HEK293 (cell line): Measurements from ENCODE around the gene NCKAP5.

Source experiments
- CTCF ChIA-PET: fragments of 350-600 bp; formaldehyde crosslinking; extraction: SDS; loops from one replicate; lab custom pipeline; 2021; ENCODE audit warnings: antibody characterized with exemption; lab: Yijun Ruan, JAX
- POLR2A ChIA-PET: fragments of 300-600 bp; formaldehyde crosslinking; extraction: SDS; loops from one replicate; lab custom pipeline; 2020; ENCODE audit warnings: antibody characterized with exemption, inconsistent platforms; lab: Yijun Ruan, JAX
- H3K27ac ChIP-seq: fragments of 200-500 bp; sonication (Bioruptor generic); 2 replicates; pipeline ENCODE4 v1.5.1; 2014; ENCODE audit warnings: low read depth, low read length, control low read depth, inconsistent platforms; ENCODE audit errors: extremely low read depth
- H3K36me3 ChIP-seq, 2 experiments: fragments of 200-500 bp in 1 of 2; sonication (Bioruptor generic) in 1 of 2; 1 replicate in 1 of 2; 2 replicates in 1 of 2; pipeline ENCODE4 v1.5.1; 2014 to 2017; ENCODE audit warnings: inconsistent platforms in 2 of 2, low read length in 2 of 2; ENCODE audit not compliant: control insufficient read depth in 2 of 2, insufficient read depth in 1 of 2
- H3K4me1 ChIP-seq: fragments of 200-500 bp; sonication (Bioruptor generic); 2 replicates; pipeline ENCODE4 v1.5.1; 2014; ENCODE audit warnings: mild to moderate bottlenecking, low read length, inconsistent platforms; ENCODE audit not compliant: control insufficient read depth, insufficient read depth
- H3K4me3 ChIP-seq: 2 replicates; pipeline ENCODE4 v1.5.1; 2011; ENCODE audit warnings: low read depth, mild to moderate bottlenecking, control low read depth, low read length, moderate library complexity
- H3K9me3 ChIP-seq: fragments of 200-500 bp; sonication (Bioruptor generic); 2 replicates; pipeline ENCODE4 v1.5.1; 2014; ENCODE audit warnings: low read depth, low read length, inconsistent platforms; ENCODE audit not compliant: control insufficient read depth, insufficient read depth
- GLI2 ChIP-seq: fragments of 450-650 bp; formaldehyde crosslinking; IDR thresholded peaks from 2 replicates; pipeline ENCODE4; 2017; ENCODE audit warnings: missing biosample characterization, missing genetic modification characterization, low read depth, borderline replicate concordance
- GLI4 ChIP-seq: fragments of 450-650 bp; formaldehyde crosslinking; IDR thresholded peaks from 2 replicates; pipeline ENCODE4 v1.5.1; 2016; ENCODE audit warnings: missing biosample characterization, missing genetic modification characterization
- RBAK ChIP-seq: fragments of 450-650 bp; formaldehyde crosslinking; IDR thresholded peaks from 2 replicates; pipeline ENCODE4 v1.5.1; 2016; ENCODE audit warnings: missing biosample characterization, missing genetic modification characterization
- SP3 ChIP-seq: fragments of 450-650 bp; formaldehyde crosslinking; IDR thresholded peaks from 2 replicates; pipeline ENCODE4 v1.5.1; 2016; ENCODE audit warnings: missing biosample characterization, missing genetic modification characterization
- ZBTB21 ChIP-seq: fragments of 450-650 bp; formaldehyde crosslinking; IDR thresholded peaks from 2 replicates; pipeline ENCODE4 v1.5.1; 2017; ENCODE audit warnings: missing biosample characterization, missing genetic modification characterization
- ZNF138 ChIP-seq: fragments of 450-650 bp; formaldehyde crosslinking; IDR thresholded peaks from 2 replicates; pipeline ENCODE4 v1.5.1; 2016; ENCODE audit warnings: missing biosample characterization, missing genetic modification characterization, borderline replicate concordance
- ZNF19 ChIP-seq: fragments of 450-650 bp; formaldehyde crosslinking; IDR thresholded peaks from 2 replicates; pipeline ENCODE4; 2016; ENCODE audit warnings: missing biosample characterization, missing genetic modification characterization, low read depth
- ZNF202 ChIP-seq: fragments of 450-650 bp; formaldehyde crosslinking; IDR thresholded peaks from 2 replicates; pipeline ENCODE4 v1.5.1; 2016; ENCODE audit warnings: missing biosample characterization, missing genetic modification characterization, borderline replicate concordance
- ZNF571 ChIP-seq: fragments of 450-650 bp; formaldehyde crosslinking; IDR thresholded peaks from 2 replicates; pipeline ENCODE4 v1.5.0; 2017; ENCODE audit warnings: missing biosample characterization, missing genetic modification characterization
- ZNF621 ChIP-seq: fragments of 450-650 bp; formaldehyde crosslinking; IDR thresholded peaks from 2 replicates; pipeline ENCODE4 v1.5.1; 2017; ENCODE audit warnings: missing biosample characterization, missing genetic modification characterization
- ZNF664 ChIP-seq: fragments of 450-650 bp; formaldehyde crosslinking; IDR thresholded peaks from 2 replicates; pipeline ENCODE4 v1.5.1; 2016; ENCODE audit warnings: missing biosample characterization, missing genetic modification characterization
- ZNF677 ChIP-seq: fragments of 450-650 bp; IDR thresholded peaks from 2 replicates; pipeline ENCODE4 v1.5.0; 2018; ENCODE audit warnings: missing biosample characterization, mild to moderate bottlenecking, missing genetic modification characterization, moderate library complexity
- ZNF76 ChIP-seq: fragments of 450-650 bp; formaldehyde crosslinking; IDR thresholded peaks from 2 replicates; pipeline ENCODE4; 2016; ENCODE audit warnings: low read depth, missing biosample characterization, missing genetic modification characterization, borderline replicate concordance
- TF ChIP-seq, protein P1 (sequence below): fragments of 450-650 bp; formaldehyde crosslinking; IDR thresholded peaks from 2 replicates; pipeline ENCODE4 v1.5.1; 2016; ENCODE audit warnings: missing biosample characterization, missing genetic modification characterization
- TF ChIP-seq, protein P2 (sequence below): fragments of 450-650 bp; formaldehyde crosslinking; IDR thresholded peaks from 2 replicates; pipeline ENCODE4 v1.5.1; 2016; ENCODE audit warnings: missing biosample characterization, missing genetic modification characterization
- TF ChIP-seq, protein P3 (sequence below): fragments of 450-650 bp; formaldehyde crosslinking; IDR thresholded peaks from 2 replicates; pipeline ENCODE4 v1.5.1; 2017; ENCODE audit warnings: missing biosample characterization, missing genetic modification characterization
- TF ChIP-seq, protein P4 (sequence below): fragments of 450-650 bp; formaldehyde crosslinking; IDR thresholded peaks from 2 replicates; pipeline ENCODE4 v1.5.1; 2016; ENCODE audit warnings: missing biosample characterization, missing genetic modification characterization

NCKAP5 gene

DNA sequence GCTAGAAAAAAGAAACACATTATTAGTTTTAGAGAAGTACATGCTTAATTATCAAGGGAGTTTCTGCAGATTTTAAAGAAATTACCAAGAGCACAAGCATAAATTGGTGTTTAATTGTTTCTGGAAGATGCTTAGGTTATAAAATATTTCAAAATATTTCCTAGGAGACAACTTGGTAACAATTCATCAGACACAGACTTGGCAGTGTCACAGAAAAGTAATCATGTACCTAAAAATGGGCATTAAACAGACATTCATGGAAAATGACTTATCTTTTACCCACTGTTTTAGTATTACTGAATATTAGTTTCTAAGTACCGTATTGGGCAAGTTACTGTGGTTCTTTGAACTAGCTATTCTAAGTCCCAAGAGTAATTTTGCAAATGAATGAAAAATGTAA is 469.5 kb downstream of the NCKAP5 start:
- no peak overlapping the region for H3K27ac ChIP-seq
- no peak for TF ChIP-seq SP3 (tag by site-specific recombination)
- no peak for TF ChIP-seq ZNF664 (tag by site-specific recombination)
- TF ChIP-seq ZNF571 (tag by site-specific recombination): no peak
- TF ChIP-seq, protein P1, sequence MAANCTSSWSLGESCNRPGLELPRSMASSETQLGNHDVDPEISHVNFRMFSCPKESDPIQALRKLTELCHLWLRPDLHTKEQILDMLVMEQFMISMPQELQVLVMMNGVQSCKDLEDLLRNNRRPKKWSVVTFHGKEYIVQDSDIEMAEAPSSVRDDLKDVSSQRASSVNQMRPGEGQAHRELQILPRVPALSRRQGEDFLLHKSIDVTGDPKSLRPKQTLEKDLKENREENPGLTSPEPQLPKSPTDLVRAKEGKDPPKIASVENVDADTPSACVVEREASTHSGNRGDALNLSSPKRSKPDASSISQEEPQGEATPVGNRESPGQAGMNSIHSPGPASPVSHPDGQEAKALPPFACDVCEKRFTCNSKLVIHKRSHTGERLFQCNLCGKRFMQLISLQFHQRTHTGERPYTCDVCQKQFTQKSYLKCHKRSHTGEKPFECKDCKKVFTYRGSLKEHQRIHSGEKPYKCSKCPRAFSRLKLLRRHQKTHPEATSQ (tag by site-specific recombination): no peak
- TF ChIP-seq ZNF677: no peak
- TF ChIP-seq ZNF202 (tag by site-specific recombination): no peak
- TF ChIP-seq, all 188 proteins: peak for 0
- Histone ChIP-seq H3K36me3 (no peaks in the 10 kb centered on the region), H3K9me3 (no peaks in the 10 kb centered on the region), H3K4me1 (no peaks in the 10 kb centered on the region), H3K4me3 (no peak overlapping the region)
- CTCF ChIA-PET: interaction anchor here (0.6 kb wide), 1 partner anchor 29 kb away, joined by 4 read pairs; no protein-coding TSS in a partner anchor
- POLR2A ChIA-PET: no interaction called here

DNA sequence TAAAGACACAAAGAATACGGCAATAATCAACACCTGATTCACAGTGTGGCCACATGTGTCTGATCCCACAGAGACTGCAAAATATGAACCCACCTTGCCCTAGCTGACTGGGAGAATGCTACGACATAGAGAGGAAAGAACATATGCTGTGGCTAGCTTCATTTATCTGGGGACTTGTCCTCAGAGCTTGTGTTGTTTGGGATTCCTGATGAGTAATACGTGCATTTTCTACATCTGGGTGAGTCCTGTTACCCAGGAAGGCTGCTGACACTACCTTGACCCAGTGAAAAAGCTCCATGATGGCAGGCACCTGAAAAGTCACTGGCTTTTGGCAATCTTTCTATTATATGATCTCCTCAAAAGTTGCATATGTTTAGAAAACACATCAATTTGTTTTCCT is 470.6 kb downstream of the NCKAP5 start:
- Histone ChIP-seq H3K36me3 (no peaks in the 10 kb centered on the region), H3K9me3 (no peaks in the 10 kb centered on the region), H3K27ac (no peak overlapping the region), H3K4me3 (no peak overlapping the region), H3K4me1 (no peaks in the 10 kb centered on the region)
- TF ChIP-seq, protein P2, sequence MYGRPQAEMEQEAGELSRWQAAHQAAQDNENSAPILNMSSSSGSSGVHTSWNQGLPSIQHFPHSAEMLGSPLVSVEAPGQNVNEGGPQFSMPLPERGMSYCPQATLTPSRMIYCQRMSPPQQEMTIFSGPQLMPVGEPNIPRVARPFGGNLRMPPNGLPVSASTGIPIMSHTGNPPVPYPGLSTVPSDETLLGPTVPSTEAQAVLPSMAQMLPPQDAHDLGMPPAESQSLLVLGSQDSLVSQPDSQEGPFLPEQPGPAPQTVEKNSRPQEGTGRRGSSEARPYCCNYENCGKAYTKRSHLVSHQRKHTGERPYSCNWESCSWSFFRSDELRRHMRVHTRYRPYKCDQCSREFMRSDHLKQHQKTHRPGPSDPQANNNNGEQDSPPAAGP (tag by site-specific recombination): no peak
- no peak for TF ChIP-seq GLI4 (tag by site-specific recombination)
- no peak for TF ChIP-seq GLI2 (tag by site-specific recombination)
- no peak for TF ChIP-seq ZNF76 (tag by site-specific recombination)
- no peak for TF ChIP-seq ZBTB21 (tag by site-specific recombination)
- no peak for TF ChIP-seq RBAK (tag by site-specific recombination)
- TF ChIP-seq, protein P3, sequence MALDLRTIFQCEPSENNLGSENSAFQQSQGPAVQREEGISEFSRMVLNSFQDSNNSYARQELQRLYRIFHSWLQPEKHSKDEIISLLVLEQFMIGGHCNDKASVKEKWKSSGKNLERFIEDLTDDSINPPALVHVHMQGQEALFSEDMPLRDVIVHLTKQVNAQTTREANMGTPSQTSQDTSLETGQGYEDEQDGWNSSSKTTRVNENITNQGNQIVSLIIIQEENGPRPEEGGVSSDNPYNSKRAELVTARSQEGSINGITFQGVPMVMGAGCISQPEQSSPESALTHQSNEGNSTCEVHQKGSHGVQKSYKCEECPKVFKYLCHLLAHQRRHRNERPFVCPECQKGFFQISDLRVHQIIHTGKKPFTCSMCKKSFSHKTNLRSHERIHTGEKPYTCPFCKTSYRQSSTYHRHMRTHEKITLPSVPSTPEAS (tag by site-specific recombination): no peak
- TF ChIP-seq ZNF621 (tag by site-specific recombination): no peak
- TF ChIP-seq ZNF138: no peak
- TF ChIP-seq, protein P4, sequence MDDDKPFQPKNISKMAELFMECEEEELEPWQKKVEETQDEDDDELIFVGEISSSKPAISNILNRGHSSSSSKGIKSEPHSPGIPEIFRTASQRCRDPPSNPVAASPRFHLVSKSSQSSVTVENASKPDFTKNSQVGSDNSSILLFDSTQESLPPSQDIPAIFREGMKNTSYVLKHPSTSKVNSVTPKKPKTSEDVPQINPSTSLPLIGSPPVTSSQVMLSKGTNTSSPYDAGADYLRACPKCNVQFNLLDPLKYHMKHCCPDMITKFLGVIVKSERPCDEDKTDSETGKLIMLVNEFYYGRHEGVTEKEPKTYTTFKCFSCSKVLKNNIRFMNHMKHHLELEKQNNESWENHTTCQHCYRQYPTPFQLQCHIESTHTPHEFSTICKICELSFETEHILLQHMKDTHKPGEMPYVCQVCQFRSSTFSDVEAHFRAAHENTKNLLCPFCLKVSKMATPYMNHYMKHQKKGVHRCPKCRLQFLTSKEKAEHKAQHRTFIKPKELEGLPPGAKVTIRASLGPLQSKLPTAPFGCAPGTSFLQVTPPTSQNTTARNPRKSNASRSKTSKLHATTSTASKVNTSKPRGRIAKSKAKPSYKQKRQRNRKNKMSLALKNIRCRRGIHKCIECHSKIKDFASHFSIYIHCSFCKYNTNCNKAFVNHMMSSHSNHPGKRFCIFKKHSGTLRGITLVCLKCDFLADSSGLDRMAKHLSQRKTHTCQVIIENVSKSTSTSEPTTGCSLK (tag by site-specific recombination): no peak
- TF ChIP-seq ZNF19 (tag by site-specific recombination): no peak
- TF ChIP-seq ZNF202 (tag by site-specific recombination): no peak
- POLR2A ChIA-PET: no interaction called here
- CTCF ChIA-PET: interaction anchor here (0.7 kb wide), 1 partner anchor 19 kb away, joined by 3 read pairs; no protein-coding TSS in a partner anchor
